Trophoblast cell (in vitro differentiated cells and primary cell): ENCODE measurements around the gene SP1.

ENCODE experiments used
- DNase-seq, 2 donors: peaks; one replicate each; pipeline ENCODE4 v3.0.0-alpha.2; 2016
- H2AFZ ChIP-seq: 2 replicates; pipeline ENCODE4 v1.6.1; 2013; ENCODE audit warnings: low read length, moderate library complexity, mild to moderate bottlenecking; ENCODE audit not compliant: insufficient read depth, poor library complexity
- H2AK5ac ChIP-seq: 2 replicates; pipeline ENCODE4 v1.6.1; 2013; ENCODE audit warnings: mild to moderate bottlenecking, low read length
- H2BK120ac ChIP-seq: 2 replicates; pipeline ENCODE4 v1.6.1; 2013; ENCODE audit warnings: low read length, mild to moderate bottlenecking, moderate library complexity; ENCODE audit not compliant: insufficient read depth, poor library complexity
- H2BK12ac ChIP-seq: 2 replicates; pipeline ENCODE4 v1.6.1; 2013; ENCODE audit warnings: mild to moderate bottlenecking, low read length, moderate library complexity
- H2BK5ac ChIP-seq: 2 replicates; pipeline ENCODE4 v1.6.1; 2013; ENCODE audit warnings: low read length, low read depth, moderate library complexity, mild to moderate bottlenecking; ENCODE audit not compliant: poor library complexity
- H3K14ac ChIP-seq: 2 replicates; pipeline ENCODE4 v1.6.1; 2013; ENCODE audit warnings: mild to moderate bottlenecking, low read length
- H3K18ac ChIP-seq: 2 replicates; pipeline ENCODE4 v1.6.1; 2013; ENCODE audit warnings: mild to moderate bottlenecking, low read length
- H3K23ac ChIP-seq: 2 replicates; pipeline ENCODE4 v1.6.1; 2013; ENCODE audit warnings: low read length
- H3K27ac ChIP-seq: 2 replicates; pipeline ENCODE4 v1.5.1; 2013; ENCODE audit warnings: low read depth, mild to moderate bottlenecking, inconsistent platforms, low read length, moderate library complexity
- H3K27me3 ChIP-seq: 2 replicates; pipeline ENCODE4 v1.6.1; 2013; ENCODE audit warnings: inconsistent platforms, mild to moderate bottlenecking, low read length, moderate library complexity; ENCODE audit not compliant: insufficient read depth
- H3K36me3 ChIP-seq, 2 experiments: 1 replicate in 1 of 2; 2 replicates in 1 of 2; pipeline ENCODE4 v1.6.1; 2013; ENCODE audit warnings: low read length in 2 of 2, mild to moderate bottlenecking in 2 of 2, moderate library complexity in 1 of 2; ENCODE audit not compliant: insufficient read depth in 2 of 2, control insufficient read depth in 1 of 2
- H3K4ac ChIP-seq: 2 replicates; pipeline ENCODE4 v1.6.1; 2013; ENCODE audit warnings: low read depth, mild to moderate bottlenecking, low read length, moderate library complexity
- H3K4me1 ChIP-seq, 2 experiments: 1 replicate in 1 of 2; 2 replicates in 1 of 2; pipeline ENCODE4 v1.6.1; 2013; ENCODE audit warnings: low read length in 2 of 2, mild to moderate bottlenecking in 2 of 2, moderate library complexity in 1 of 2; ENCODE audit not compliant: insufficient read depth in 2 of 2, control insufficient read depth in 1 of 2
- H3K4me2 ChIP-seq: 2 replicates; pipeline ENCODE4 v1.6.1; 2013; ENCODE audit warnings: inconsistent platforms, mild to moderate bottlenecking, low read length, moderate library complexity
- H3K4me3 ChIP-seq: 2 replicates; pipeline ENCODE4 v1.5.1; 2013; ENCODE audit warnings: mild to moderate bottlenecking, low read depth, low read length, inconsistent platforms
- H3K79me1 ChIP-seq: one replicate; pipeline ENCODE4 v1.6.1; 2013; ENCODE audit warnings: low read length
- H3K79me2 ChIP-seq: 2 replicates; pipeline ENCODE4 v1.6.1; 2013; ENCODE audit warnings: low read length, mild to moderate bottlenecking; ENCODE audit not compliant: control insufficient read depth, insufficient read depth, poor library complexity
- H3K9ac ChIP-seq: 2 replicates; pipeline ENCODE4 v1.6.1; 2013; ENCODE audit warnings: mild to moderate bottlenecking, low read length
- H3K9me3 ChIP-seq: 2 replicates; pipeline ENCODE4 v1.6.1; 2013; ENCODE audit warnings: low read depth, mild to moderate bottlenecking, control low read depth, inconsistent platforms, low read length; ENCODE audit not compliant: insufficient read depth
- H4K12ac ChIP-seq: 2 replicates; pipeline ENCODE4 v1.6.1; 2013; ENCODE audit warnings: low read depth, mild to moderate bottlenecking, low read length, moderate library complexity
- H4K8ac ChIP-seq: 2 replicates; pipeline ENCODE4 v1.6.1; 2013; ENCODE audit warnings: low read depth, mild to moderate bottlenecking, low read length, moderate library complexity
- H4K91ac ChIP-seq: one replicate; pipeline ENCODE4 v1.6.1; 2013; ENCODE audit warnings: low read depth, mild to moderate bottlenecking, low read length, moderate library complexity
- WGBS: extraction: QIAGEN DNeasy Blood & Tissue Kit; methylation state at CpG from one replicate; pipeline ENCODE4 v1.1.7; 2013; ENCODE audit warnings: missing lambda C conversion rate; ENCODE audit not compliant: insufficient read length, insufficient coverage; ENCODE audit errors: extremely low coverage; 5-methylcytosine and 5-hydroxymethylcytosine counted together

Gene SP1

GRCh38 chr12:53346491-53346890 is 33.5 kb upstream of the SP1 start:
- H3K18ac ChIP-seq: no peak overlapping the region
- no peak overlapping the region for H3K27ac ChIP-seq
- H4K12ac ChIP-seq: no peak overlapping the region
- no peak overlapping the region for H4K91ac ChIP-seq
- H3K79me2 ChIP-seq: peaks cover 2% of the 10 kb centered on the region
- no peak for DNase-seq
- peaks cover 6% of the 10 kb centered on the region for H3K79me1 ChIP-seq
- no peak overlapping the region for H3K9ac ChIP-seq
- H2AFZ ChIP-seq: no peak overlapping the region
- H2BK5ac ChIP-seq: no peak overlapping the region
- H2BK12ac ChIP-seq: no peak overlapping the region
- no CpG with 5 or more reads among the region's 1 CpG for WGBS
- H3K4me1 ChIP-seq: peaks cover 2 to 3% of the 10 kb centered on the region in 2 experiments
- H3K36me3 ChIP-seq: no peaks in the 10 kb centered on the region
- no peaks in the 10 kb centered on the region for H3K27me3 ChIP-seq
- H2AK5ac ChIP-seq: no peak overlapping the region
- H3K9me3 ChIP-seq: no peaks in the 10 kb centered on the region
- no peak overlapping the region for H3K4me2 ChIP-seq
- H3K14ac ChIP-seq: no peak overlapping the region
- no peak overlapping the region for H4K8ac ChIP-seq
- no peak overlapping the region for H3K4me3 ChIP-seq
- H3K4ac ChIP-seq: no peak overlapping the region
- H2BK120ac ChIP-seq: no peak overlapping the region
- H3K23ac ChIP-seq: no peak overlapping the region

GRCh38 chr12:53347905-53348304 is 32.1 kb upstream of the SP1 start:
- no CpG with 5 or more reads among the region's 4 CpGs for WGBS
- Histone ChIP-seq H3K9me3 (no peaks in the 10 kb centered on the region), H2BK120ac (no peak overlapping the region), H2BK12ac (no peak overlapping the region), H3K79me1 (peaks cover 6% of the 10 kb centered on the region), H2BK5ac (no peak overlapping the region), H3K79me2 (peaks cover 2% of the 10 kb centered on the region), H3K14ac (no peak overlapping the region), H3K23ac (no peak overlapping the region), H3K27ac (no peak overlapping the region), H4K8ac (no peak overlapping the region), H3K27me3 (no peaks in the 10 kb centered on the region), H4K12ac (no peak overlapping the region), H3K9ac (no peak overlapping the region), H2AFZ (no peak overlapping the region), H3K4me2 (no peak overlapping the region), H3K18ac (no peak overlapping the region), H2AK5ac (no peak overlapping the region), H4K91ac (no peak overlapping the region), H3K4ac (no peak overlapping the region), H3K4me3 (no peak overlapping the region), H3K36me3 (no peaks in the 10 kb centered on the region), H3K4me1 (peaks cover 2 to 3% of the 10 kb centered on the region in 2 experiments)
- no peak for DNase-seq

- Histone ChIP-seq H3K4me2 (no peak overlapping the region), H3K79me1 (no peaks in the 10 kb centered on the region), H3K23ac (no peak overlapping the region), H3K18ac (no peak overlapping the region), H2AK5ac (no peak overlapping the region), H3K27me3 (no peaks in the 10 kb centered on the region), H3K4me1 (no peaks in the 10 kb centered on the region), H3K9ac (no peak overlapping the region), H3K27ac (no peak overlapping the region), H3K4ac (no peak overlapping the region), H4K8ac (no peak overlapping the region), H3K79me2 (no peaks in the 10 kb centered on the region), H2BK12ac (no peak overlapping the region), H2AFZ (no peak overlapping the region), H3K9me3 (no peaks in the 10 kb centered on the region), H4K12ac (no peak overlapping the region), H3K4me3 (no peak overlapping the region), H3K36me3 (no peaks in the 10 kb centered on the region), H4K91ac (no peak overlapping the region), H2BK5ac (no peak overlapping the region), H2BK120ac (no peak overlapping the region), H3K14ac (no peak overlapping the region)
- peak; percentile 94 to 99 for DNase-seq
- no CpG with 5 or more reads among the region's 21 CpGs for WGBS
Observed at GRCh38 chr12:53352331-53353256, 27.4 kb upstream of the SP1 start.

- no peak overlapping the region for H4K8ac ChIP-seq
- H2BK120ac ChIP-seq: no peak overlapping the region
- H3K79me1 ChIP-seq: no peaks in the 10 kb centered on the region
- H3K23ac ChIP-seq: no peak overlapping the region
- no peak overlapping the region for H4K91ac ChIP-seq
- no peak overlapping the region for H3K9ac ChIP-seq
- H3K79me2 ChIP-seq: no peaks in the 10 kb centered on the region
- H3K18ac ChIP-seq: no peak overlapping the region
- no CpG with 5 or more reads among the region's 5 CpGs for whole genome bisulfite sequencing
- no peak overlapping the region for H3K4ac ChIP-seq
- H2AK5ac ChIP-seq: no peak overlapping the region
- no peaks in the 10 kb centered on the region for H3K36me3 ChIP-seq
- no peak overlapping the region for H4K12ac ChIP-seq
- no peaks in the 10 kb centered on the region for H3K9me3 ChIP-seq
- no peaks in the 10 kb centered on the region for H3K27me3 ChIP-seq
- H3K4me2 ChIP-seq: no peak overlapping the region
- no peak overlapping the region for H2AFZ ChIP-seq
- H2BK5ac ChIP-seq: no peak overlapping the region
- no peak overlapping the region for H3K14ac ChIP-seq
- H3K4me1 ChIP-seq: no peaks in the 10 kb centered on the region
- H2BK12ac ChIP-seq: no peak overlapping the region
- no peak overlapping the region for H3K4me3 ChIP-seq
- DNase-seq: no peak
- H3K27ac ChIP-seq: no peak overlapping the region
Observed at GRCh38 chr12:53353257-53353655, 26.7 kb upstream of the SP1 start.
